GM10847 (cell line): ENCODE measurements around the gene FBXL7.

Experiments
- POLR2A ChIP-seq: IDR thresholded peaks from 2 replicates; pipeline ENCODE4 v1.6.1; 2011; ENCODE audit not compliant: insufficient read length; ENCODE audit errors: extremely low read depth

Gene FBXL7

GRCh38 chr5:15499528-15500324 lies at the start of gene FBXL7:
Gene FBXL7, plus strand, starts transcription at chr5:15500180.
- no peak for TF ChIP-seq POLR2A

- TF ChIP-seq POLR2A: no peak
These were observed 49.5 kb upstream of the FBXL7 start for GRCh38 chr5:15450473-15450872.

- TF ChIP-seq POLR2A: no peak
These were observed 49.0 kb upstream of the FBXL7 start for GRCh38 chr5:15450949-15451348.

- no peak for TF ChIP-seq POLR2A
These were observed 48.0 kb upstream of the FBXL7 start for GRCh38 chr5:15452030-15452429.

GRCh38 chr5:15452781-15453180 lies 47.2 kb upstream of the FBXL7 start:
- TF ChIP-seq POLR2A: no peak

GRCh38 chr5:15459200-15459599 lies 40.8 kb upstream of the FBXL7 start:
- no peak for TF ChIP-seq POLR2A

GRCh38 chr5:15463231-15463980 lies 36.6 kb upstream of the FBXL7 start:
- TF ChIP-seq POLR2A: no peak

- TF ChIP-seq POLR2A: no peak
These were observed 27.9 kb upstream of the FBXL7 start for GRCh38 chr5:15472116-15472515.

GRCh38 chr5:15474143-15474719 lies 25.7 kb upstream of the FBXL7 start:
- no peak for TF ChIP-seq POLR2A

- no peak for TF ChIP-seq POLR2A
These were observed 24.6 kb upstream of the FBXL7 start for GRCh38 chr5:15475367-15475766.

GRCh38 chr5:15476977-15477376 lies 23.0 kb upstream of the FBXL7 start:
- no peak for TF ChIP-seq POLR2A

- no peak for TF ChIP-seq POLR2A
These were observed 19.5 kb upstream of the FBXL7 start for GRCh38 chr5:15480436-15480835.

- no peak for TF ChIP-seq POLR2A
These were observed 16.5 kb upstream of the FBXL7 start for GRCh38 chr5:15483351-15484097.

GRCh38 chr5:15487228-15487627 lies 12.8 kb upstream of the FBXL7 start:
- no peak for TF ChIP-seq POLR2A

GRCh38 chr5:15489571-15490235 lies 10.3 kb upstream of the FBXL7 start:
- no peak for TF ChIP-seq POLR2A
